ENCODE results near the gene NAA50.
A peak's percentile ranks its signal among the peaks of the same experiment; 100 is the strongest.

NAA50 gene

DNA sequence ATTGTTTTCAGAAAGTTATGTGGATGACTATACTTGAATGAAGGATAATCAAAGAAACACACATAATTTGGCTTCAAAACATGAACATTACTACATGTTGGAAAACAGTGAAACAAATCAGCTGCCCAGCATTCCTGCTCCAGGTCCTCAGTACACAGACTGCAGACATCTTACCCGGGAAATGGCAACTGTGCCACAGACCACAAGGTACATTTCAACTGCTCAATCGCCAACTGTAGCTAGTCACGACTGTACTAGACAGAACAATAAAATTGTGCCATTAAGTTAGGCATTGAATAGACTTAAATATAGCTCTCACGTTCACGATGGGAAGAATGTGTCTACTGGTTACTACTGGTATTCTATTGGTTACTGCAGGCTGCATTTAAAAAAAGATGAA, 5.0 kb downstream of the NAA50 start:
- DNase-seq, result no peak

DNA sequence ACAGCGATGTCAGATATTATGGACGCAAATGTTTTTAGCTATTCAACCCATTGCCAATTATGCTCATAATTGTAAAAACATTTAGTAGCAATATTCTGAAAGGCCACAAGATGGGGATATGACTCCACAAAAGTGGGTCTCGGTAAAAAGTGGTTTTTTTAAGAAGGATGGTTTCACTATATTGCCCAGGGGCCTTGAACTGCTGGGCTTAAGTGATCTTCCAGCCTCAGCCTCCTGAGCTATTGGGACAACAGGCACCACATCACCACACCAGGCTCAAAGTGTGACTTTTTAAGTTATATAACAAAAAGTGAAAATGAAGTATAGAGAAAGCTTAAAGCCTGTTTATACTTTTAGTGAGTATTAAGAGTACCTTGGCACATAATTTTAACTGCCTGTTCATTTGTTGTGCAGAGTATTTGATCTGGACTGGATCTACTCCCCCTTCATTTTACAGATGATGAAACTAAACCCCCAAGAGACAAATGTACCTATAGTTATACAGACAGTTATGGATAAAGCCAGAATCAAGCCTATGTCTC, 9.4 kb downstream of the NAA50 start:
- peak; percentile 30 for DNase-seq

DNA sequence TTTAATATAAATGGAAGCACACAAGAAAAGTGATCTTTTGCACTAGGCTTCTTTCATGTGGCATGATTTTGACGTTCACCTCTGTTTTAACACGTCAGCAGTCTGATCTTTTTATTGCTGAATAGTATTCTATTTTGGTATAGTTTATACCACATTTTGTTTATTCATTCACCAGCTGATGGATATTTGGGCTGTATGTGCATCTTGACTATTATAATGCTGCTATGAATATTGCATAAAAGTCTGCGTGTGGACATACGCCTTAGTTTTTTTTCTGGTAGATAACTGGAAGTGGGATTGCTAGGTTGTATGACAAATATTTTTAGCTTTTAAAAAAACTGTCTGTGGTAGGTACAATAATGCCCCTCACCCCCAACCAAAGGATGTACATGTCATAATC, 14.4 kb downstream of the NAA50 start:
- DNase-seq, result no peak

GRCh38 chr3:113730550-113730949, 15.5 kb downstream of the NAA50 start:
- DNase-seq, result no peak

DNA sequence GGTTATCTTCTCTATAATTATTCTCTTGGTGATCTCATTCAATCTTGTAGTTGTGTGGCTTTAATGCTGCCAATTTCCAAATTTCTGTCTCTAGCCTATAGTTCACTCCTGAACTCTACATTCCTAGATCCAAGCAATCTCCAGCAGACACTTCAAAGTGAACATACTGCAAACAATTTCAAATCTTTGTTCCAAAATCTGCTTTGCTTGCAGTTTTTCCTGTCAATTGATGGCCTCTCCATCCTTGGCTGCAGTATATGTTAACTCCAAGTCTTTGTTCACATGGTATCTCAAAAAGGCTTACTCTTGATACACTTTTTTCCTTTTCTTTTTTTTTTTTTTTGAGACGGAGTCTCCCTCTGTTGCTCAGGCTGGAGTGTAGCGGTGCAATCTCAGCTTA, 17.4 kb downstream of the NAA50 start:
- no peak for DNase-seq

- no peak for DNase-seq
Observed at GRCh38 chr3:113721636-113722035, 24.4 kb downstream of the NAA50 start.

- no peak for DNase-seq
Observed at GRCh38 chr3:113719758-113720157, 26.3 kb downstream of the NAA50 start.

- no peak for DNase-seq
Observed at GRCh38 chr3:113719294-113719693, 26.8 kb downstream of the NAA50 start.

DNA sequence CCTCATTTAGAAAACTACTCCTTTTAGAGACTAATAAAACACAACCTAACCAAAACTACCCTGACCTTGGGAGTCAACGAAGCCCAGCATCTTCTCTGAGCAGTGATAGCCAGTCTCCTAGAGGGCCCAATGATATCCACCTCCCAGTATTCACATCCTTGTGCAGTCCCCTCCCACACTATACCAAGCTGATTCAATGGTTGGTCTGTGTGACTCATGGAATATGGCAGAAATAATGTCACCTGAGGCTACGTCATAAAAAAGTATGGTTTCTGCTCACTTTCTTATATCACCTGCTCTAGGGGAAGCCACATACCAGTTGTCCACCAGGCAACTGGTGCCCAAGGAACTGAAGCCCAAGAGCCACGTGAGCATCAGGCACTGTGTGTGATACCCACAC, 28.2 kb downstream of the NAA50 start:
- no peak for DNase-seq

- no peak for DNase-seq
Observed at GRCh38 chr3:113717308-113717707, 28.7 kb downstream of the NAA50 start.

DNA sequence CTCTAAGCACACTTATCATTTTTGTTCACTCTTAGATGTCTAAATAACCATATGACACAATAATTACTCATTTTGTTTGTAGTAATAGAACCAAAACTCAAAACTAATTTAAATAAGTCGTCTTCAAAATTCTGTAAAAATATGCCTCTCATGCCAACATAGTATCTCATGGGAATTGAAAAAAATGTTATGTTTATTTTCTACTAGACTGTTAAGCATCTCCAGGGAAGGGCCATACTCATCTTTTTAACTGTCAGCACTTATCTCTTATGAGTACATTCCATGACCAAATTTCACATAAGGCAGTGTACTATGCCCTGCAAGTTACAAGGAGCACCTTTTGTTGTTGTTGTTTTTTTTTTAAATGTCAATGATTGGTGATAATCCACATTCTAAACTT, 31.3 kb downstream of the NAA50 start:
- no peak for DNase-seq

GRCh38 chr3:113712129-113712528, 33.9 kb downstream of the NAA50 start:
- no peak for DNase-seq

DNA sequence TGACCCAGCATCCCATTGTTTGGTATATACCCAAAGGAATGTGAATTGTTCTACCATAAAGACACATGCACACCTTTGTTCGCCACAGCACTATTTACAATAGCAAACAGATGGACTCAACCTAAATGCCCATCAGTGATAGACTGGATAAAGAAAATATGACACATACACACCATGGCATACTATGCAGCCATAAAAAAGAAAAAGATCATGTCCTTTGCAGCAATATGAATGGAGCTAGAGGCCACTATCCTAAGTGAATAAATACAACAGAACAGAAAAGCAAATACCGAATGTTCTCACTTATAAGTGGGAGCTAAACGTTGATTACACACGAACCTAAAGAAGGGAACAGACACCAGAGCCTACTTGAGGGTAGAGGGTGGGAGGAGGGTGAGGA, 38.2 kb downstream of the NAA50 start:
- no peak for DNase-seq

GRCh38 chr3:113698956-113699355, 47.1 kb downstream of the NAA50 start:
- DNase-seq, result peak; percentile 23

- no peak for DNase-seq
Observed at GRCh38 chr3:113698213-113698742, 47.8 kb downstream of the NAA50 start.

DNA sequence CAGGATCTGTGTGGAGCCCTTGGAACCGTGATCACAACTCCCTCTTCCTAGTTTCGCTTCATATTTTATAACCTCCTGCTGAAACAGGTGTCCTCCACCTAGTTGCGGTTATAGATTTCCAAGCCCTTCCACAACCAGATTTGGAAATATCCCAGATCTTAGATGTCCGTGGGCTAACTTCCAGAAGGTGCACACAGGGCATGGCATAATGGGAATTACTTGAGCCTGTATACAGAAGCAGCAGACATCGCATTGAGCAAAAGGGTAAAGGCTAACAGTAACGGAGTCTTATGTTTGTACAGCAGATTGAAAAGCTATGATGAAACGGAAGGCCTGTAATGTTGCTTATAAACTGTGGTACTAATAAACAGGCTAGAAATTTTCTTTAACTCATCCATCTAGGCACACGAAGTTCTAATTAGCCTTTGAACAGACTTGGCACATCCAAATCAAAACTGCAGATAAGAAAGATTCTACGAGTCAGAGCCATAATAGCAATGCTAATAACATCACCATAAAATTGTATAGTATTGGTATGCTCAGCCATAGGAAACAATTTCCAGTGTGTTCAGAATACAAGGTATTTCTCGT, 48.5 kb downstream of the NAA50 start:
- DNase-seq, result no peak

DNA sequence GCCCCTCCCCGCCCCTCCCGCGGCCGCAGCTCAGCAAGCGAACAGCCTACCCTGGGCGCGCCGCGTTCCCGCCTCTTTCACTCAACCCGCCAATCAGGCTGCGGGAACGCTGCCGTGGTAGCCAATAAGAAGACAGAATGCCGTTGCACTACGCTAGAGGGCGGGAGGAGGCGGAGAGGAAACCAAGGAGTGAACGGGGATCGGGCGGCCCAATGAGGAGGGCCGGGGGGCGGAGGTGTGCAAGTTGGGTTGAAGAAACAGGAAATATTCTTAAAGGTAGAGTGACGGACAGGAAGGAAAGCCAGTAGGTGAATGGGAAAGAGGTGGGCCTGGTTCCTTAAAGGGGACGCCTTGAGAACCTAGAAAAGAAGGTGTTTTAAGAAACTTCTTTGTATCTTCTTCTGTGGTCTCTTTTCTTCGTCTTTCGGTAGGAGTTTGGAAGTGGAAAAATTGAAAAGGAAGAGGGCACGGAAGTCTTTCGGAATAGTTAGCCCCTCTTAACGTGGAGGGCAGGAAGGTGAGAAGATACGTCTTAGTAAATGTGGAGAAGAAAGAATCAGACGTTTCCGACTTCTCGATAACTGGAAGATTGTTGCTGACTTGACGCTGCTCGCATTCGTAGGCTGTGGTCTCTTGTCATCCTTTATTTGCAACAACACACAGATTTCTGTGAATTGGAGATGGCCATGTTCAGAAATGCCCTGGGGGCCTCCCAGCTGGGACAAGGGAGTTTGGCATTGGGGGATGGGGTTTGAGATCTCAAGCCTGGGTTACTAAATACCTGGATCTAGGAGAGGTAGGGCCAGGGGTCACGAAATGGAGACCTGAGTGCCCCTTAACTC, 49.2 kb downstream of the NAA50 start:
- DNase-seq, result peak; percentile 100

DNA sequence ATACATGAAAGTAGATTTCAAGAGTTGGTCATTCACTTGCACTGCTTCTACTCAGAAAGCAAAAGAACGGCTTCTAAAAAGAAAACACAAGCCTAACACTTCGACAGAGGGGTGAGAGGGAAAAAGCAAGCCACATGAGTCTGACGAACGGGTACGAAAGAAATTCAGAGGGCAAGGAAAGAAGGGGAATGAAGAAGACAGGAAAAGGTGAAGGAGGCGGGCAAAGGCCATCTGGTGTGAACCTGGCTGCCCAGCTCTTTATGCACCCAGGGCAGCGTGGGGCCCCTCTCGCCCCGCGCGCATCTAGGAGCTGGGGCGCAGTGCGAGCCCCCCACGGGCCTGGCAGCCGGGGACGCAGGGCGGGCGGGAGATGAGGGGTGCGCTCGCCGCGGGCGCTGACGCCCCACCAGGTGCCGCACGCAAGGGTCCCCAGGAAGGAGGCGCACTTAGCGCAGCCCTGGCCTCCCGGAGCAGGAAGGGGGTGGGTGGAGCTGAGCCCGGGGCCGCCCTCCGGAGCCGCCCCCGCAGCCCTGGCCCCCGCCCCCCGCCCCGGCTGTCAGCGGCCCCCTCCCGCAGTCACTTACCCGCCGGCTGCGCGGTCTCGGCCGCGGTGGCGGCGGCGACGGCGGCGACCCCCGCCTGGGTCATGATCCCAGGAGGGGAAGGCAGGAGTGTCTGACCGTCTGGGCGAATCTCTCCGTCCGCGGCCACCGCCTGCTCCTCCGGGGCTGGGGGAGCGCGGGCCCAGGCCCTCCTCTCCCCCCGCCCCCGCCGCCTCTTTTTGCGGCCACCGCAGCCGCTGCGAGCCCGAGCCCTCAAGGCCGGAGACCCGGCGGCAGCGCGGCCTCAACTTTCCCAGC, 50.0 kb downstream of the NAA50 start, which contains the start of gene USF3:
USF3 (minus strand) TSS at position 857 of the 860 bp plus-strand sequence. CDS start 21,764 bp downstream, outside the sequence.
- peak; percentile 87 for DNase-seq

DNA sequence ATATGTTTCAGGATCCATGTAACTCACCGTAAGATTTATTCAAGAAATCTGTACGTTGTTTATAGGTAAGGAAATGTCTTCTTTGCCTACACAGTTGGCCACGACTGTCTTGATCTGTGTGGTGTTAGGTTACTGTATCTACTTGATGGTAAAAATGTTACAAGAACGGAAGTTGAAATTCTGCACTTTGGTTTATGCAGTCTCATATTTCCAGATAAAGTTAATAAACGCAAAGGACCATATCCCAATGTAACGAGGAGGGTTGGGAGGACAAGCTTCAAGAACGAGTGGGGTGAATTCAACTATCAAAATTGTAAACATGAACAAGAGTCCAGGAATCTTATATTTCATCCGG, 50.6 kb downstream of the NAA50 start:
- no peak for DNase-seq

- no peak for DNase-seq
Observed at GRCh38 chr3:113690482-113690881, 55.6 kb downstream of the NAA50 start.

DNA sequence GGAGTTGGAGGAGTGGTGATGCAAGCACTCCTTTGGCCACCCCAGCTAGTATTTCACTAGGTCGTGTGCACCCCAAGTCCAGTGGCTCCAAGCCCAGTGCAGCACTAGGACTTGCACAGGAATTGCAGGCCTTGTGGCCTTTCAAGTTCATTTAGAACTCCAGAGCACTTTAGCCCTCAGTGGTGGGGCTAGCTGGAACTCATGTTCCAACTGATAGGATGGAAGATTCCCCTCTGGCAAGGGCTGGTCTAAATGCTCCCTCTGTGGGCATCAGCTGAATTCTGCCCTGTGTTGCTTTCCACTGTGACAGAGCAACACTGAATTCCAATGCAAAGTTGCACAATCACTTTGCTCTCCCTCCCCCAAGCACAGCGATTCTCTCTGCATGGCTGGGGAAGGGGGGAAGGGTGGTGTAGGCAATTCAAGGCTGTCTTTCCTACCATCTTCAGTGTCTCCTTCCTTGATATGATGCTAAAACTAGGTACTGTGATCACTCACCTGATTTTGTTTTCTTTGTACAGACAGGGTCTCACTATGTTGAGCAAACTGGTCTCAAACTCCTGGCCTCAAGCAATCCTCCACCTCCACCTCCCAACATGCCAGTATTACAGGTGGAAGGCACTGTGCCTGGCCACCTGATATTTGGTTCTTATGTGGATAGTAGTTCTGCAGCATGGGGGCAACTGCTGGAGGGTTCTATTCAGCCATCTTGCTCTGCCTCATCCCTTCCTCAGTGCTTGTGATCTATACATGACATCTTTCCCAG, 59.9 kb downstream of the NAA50 start:
- DNase-seq, result no peak

DNA sequence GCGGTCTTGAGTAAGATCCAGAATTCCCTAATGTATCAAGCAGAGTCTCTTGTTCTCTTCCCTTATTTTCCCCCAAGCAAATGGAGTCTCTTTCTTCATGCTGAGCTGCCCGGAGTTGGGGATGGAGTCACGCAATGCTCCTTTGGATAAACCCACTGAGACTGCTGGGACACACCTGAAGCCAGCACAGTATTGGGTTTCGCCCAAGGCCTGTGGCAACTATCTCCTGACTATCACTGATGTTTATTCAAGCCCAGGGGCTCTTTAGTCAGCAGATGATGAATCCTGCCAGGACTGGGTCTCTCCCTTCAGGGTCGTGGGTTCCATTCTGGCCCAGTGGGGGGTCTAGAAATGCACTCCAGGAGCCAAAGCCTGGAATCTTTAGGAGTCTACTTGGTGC, 60.9 kb downstream of the NAA50 start:
- DNase-seq, result no peak

Data from femur (tissue), 1 donor.